Activated CD8-positive, alpha-beta memory T cell treated with anti-CD3 and anti-CD28 coated beads for 48 hours (primary cell): ENCODE measurements around the gene GSTK1.

Experiments
- DNase-seq, 3 experiments: peaks; one replicate each; pipeline ENCODE4 v3.0.0-alpha.2; 2020; ENCODE audit warnings: low read depth in 2 of 3, low spot score in 2 of 3

The GSTK1 gene

DNA sequence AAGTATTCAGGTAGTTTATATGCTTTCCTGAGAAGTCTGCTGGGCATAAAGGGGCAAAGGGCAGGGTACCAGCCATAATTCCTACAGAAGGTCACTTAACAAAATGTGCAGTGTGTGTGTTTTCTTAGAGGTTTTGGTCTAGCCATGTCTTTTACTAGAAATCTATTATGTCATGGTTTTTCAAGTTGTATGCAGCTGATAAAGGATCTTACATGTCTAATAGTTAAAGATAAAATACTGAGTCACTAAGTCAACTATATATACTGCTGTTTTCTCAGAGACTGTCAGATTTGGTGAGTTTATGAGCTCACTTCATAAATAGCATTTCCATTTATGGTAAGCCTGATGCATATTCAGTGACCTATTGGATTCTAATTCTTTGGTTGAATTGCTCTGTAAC is 32.6 kb downstream of the GSTK1 start:
- DNase-seq, result no peak

DNA sequence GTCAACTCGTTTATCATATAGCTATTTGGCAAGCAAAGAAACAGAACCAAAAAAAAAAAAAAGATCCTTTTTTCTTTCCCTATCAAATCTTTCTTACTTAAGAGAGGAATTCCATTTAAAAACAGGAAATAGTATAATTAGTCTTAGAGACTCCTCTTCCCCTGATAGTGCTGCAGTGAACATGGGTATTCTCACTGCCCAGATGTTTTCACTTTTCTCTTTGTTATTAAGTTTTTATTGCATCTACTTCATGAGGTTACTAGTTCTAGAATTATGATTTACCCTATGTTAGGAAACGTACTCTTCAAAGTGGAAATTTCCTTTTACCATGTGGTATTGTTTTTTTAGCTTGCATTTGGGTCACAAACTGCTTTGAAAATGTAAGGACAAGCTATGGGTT is 33.4 kb downstream of the GSTK1 start:
- no peak for DNase-seq

DNA sequence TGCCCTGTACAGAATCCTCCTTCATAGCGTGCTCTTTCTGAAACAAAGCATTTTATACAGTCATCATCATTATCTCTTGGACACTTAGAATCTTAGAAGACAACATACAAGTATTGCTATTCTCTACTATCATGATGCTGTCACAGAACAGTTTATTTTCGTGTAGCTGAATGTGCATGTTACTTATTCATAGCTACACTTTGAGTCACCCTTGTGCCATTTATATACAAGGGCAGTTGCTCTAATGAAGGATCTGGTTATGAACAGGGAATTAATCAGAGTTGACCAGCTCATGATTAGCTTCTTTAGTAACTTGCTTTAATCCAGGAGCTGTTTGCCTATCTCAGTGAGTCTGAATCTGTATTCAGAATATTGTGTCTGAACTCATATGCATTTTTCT is 36.1 kb downstream of the GSTK1 start:
- no peak for DNase-seq

DNA sequence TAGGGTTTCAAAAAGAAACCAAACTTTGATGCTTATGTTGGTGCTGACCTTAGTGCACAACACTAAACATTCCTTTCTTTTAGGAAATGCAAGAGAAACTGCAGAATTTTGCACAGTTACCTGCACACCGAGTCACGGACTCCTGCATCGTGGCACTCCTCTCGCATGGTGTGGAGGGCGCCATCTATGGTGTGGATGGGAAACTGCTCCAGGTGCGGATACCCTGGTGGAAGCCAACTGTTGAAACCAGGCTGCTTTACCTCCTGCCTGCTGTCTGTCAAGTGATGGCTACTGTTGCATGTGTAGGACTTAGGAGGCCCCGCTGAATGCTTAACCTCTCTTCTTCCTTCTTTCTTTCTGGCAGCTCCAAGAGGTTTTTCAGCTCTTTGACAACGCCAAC is 36.6 kb downstream of the GSTK1 start:
- no peak for DNase-seq

DNA sequence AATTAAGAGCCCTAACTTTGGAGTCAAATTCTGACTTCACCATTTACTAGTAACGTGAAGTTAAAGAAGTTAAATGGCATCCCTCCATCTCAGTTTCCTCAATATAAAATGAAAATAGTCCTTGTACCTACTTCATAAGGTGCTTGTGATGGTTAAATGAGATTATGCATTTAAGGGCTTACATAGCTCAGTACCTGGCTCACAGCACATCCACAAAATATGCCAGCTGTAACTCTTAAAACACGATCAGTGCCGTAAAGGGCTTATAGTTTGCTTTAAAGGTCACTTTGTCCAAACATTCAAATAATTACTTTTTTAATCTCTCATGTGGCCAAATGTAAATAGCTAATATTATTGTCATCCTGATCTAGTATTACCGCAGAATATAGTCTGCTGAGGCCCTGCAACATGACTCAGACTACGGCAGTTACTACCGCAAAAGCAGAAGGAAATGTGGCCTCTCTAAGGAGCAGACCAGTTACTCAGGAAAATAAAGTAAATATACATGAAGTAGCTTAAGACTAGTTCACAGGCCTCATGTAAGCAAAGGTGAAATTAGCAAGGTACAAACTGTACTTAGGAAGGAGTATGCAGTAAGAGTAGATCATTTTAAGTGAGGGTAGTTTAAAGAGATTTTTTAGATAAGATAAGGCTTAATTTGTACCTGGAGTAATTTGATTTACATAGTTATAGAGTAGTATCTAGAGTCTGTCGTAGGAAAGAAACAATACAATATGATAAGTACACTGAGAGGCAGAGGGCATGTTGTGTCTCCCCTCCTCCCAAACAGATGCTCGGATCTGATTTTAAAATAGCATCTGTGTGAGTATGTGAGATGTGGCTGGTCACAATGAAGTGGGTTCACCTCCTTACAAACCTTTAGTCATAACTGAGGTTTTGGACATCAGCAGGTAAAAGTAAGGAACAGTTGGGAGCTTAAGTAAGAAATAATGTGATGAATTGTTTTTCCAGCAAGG is 38.0 kb downstream of the GSTK1 start:
- no peak for DNase-seq

DNA sequence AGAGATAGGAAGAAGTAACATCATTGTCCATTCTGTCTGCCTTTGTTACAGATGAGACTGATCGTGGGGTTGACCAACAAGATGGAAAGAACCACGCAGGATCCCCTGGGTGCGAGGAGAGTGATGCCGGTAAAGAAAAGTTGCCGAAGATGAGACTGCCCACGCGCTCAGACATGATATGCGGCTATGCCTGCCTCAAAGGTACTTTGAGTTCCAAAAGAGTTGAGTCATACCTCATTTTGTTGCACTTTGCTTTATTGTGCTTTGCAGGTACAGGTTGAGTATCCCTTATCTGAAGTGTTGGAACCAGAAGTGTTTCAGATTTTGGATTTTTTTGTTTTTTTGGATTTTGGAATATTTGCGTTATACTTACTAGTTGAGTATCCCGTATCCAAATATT is 40.5 kb downstream of the GSTK1 start:
- no peak for DNase-seq

DNA sequence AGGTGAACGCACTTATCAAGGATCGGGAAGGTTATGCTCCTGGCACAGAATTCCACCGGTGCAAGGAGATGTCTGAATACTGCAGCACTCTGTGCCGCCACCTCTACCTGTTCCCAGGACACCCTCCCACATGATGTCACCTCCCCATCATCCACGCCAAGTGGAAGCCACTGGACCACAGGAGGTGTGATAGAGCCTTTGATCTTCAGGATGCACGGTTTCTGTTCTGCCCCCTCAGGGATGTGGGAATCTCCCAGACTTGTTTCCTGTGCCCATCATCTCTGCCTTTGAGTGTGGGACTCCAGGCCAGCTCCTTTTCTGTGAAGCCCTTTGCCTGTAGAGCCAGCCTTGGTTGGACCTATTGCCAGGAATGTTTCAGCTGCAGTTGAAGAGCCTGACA is 41.7 kb downstream of the GSTK1 start:
- no peak for DNase-seq

DNA sequence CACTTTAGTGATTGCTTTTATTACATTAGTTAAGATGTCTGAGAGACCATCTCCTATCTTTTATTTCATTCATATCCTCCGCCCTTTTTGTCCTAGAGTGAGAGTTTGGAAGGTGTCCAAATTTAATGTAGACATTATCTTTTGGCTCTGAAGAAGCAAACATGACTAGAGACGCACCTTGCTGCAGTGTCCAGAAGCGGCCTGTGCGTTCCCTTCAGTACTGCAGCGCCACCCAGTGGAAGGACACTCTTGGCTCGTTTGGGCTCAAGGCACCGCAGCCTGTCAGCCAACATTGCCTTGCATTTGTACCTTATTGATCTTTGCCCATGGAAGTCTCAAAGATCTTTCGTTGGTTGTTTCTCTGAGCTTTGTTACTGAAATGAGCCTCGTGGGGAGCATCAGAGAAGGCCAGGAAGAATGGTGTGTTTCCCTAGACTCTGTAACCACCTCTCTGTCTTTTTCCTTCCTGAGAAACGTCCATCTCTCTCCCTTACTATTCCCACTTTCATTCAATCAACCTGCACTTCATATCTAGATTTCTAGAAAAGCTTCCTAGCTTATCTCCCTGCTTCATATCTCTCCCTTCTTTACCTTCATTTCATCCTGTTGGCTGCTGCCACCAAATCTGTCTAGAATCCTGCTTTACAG is 42.3 kb downstream of the GSTK1 start:
- DNase-seq, result peak in 2 of 3 experiments; percentile 43 to 55

DNA sequence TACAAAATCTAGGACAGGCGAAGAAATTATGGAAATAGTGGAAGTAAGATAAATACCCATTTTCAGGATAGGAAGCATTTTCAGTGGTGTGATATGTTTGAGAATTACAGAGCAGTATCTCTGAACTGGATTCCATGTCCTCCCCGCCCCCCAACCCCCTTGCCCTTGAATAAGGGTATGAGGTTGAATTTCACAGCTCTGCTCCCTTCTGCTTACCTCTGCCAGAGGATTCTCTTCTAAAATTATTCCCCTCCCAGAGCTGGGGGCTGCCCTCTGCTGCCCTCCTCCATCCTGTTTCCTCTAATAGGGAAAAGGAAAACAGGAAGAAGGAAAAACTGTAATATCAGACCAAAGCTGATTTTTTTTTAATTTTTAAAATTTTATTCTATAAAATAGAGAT is 45.4 kb downstream of the GSTK1 start:
- no peak for DNase-seq

DNA sequence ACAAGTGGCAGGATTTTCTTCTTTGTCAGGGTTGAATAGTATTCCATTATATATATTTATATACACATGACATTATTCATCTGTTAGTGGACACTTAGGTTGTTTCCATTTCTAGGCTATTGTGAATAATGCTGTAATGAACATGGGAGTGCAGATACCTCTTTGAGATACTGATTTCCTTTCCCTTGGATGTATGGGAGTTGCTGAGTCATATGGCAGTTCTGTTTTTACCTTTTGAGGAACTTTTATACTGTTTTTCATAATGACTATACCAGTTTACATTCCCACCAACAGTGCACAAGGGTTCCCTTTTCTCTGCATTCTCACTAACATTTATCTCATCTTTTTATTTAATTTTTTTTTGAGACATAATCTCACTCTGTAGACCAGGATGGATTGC is 50.9 kb downstream of the GSTK1 start:
- DNase-seq, result no peak

DNA sequence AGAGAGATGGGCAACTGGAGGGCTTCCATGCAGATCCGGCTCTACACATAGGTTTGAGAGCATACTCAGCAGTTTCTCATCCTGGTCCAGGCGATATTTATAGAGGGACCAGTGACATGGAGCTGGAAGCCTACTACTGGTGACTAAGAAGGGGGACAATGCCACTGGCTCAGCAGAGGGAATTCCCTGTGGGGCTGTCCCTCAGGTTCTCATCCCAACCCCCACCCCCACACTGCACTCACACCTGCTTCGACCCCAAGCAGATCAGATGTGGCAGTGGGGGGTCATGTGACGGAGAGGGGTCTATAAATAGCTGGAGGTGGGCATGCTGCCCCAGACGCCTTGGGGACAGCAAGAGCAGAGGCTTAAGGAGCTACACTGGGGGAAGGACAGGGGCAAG is 52.5 kb downstream of the GSTK1 start, which contains the start of gene CLCN1:
Gene CLCN1, plus strand, starts transcription at position 336 of the 400 bp plus-strand sequence. CDS start 102 bp downstream, outside the sequence.
- DNase-seq, result no peak

DNA sequence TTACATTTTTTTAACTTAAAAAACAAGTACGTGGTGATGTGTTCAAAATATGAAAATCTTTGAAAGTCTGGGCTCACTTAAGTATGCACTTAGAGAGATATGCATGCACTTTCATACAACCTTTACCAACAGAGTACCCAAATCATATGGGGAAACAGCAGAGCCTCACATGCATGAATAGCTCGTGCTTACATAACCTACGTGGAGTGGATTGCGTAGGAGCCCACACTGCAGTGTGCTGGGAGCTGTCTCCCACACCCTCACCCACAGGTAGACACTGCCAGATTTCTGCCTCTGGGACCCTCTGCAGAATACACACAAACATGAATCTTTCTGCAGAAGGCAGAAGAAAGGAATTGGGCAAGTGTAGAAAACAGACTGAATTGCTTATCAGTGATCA is 53.3 kb downstream of the GSTK1 start:
- no peak for DNase-seq

DNA sequence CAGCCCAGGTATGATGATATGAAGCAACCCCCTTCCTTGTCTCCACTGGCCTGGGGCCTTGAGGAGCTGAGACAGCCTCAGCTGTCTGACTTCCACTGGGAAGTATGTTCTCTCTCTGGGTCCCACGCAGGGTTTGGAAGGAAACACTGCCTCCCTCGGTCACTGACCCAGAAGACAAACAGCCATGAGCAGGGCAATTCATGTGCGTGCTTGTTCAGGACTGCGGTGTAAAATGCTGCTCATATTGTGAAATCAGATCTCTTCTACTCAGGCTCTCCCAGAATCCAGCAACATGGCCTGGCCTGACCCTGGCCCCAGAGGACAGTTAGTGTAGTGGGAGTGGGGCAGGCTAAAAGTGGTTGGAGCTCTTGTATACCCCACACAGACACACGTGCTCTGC is 55.4 kb downstream of the GSTK1 start:
- DNase-seq, result no peak
